Vagina (tissue), 2 donors: Measurements from ENCODE around the gene TRIM33.

ENCODE experiments used
- POLR2A ChIP-seq, 2 donors: fragments of 450-650 bp; IDR thresholded peaks; one replicate each; pipeline ENCODE4 v1.6.1; 2017; ENCODE audit warnings: antibody characterized with exemption in 2 of 2, mild to moderate bottlenecking in 2 of 2, moderate library complexity in 2 of 2
- POLR2AphosphoS5 ChIP-seq, 2 donors: sonication (generic); formaldehyde crosslinking; IDR thresholded peaks; one replicate each; pipeline ENCODE4 v1.9.0; 2017; ENCODE audit warnings: antibody characterized with exemption in 2 of 2, mild to moderate bottlenecking in 2 of 2, low read depth in 1 of 2; ENCODE audit not compliant: insufficient read depth in 1 of 2
- TF ChIP-seq, protein P1 (sequence below), 3 experiments: fragments of 450-650 bp in 2 of 3; fragments of 200-600 bp in 1 of 3; sonication (generic) in 1 of 3; IDR thresholded peaks; one replicate each; pipeline ENCODE4 v1.5.1; 2017 to 2019; ENCODE audit warnings: antibody characterized with exemption in 3 of 3, mild to moderate bottlenecking in 2 of 3, moderate library complexity in 2 of 3

DNA sequence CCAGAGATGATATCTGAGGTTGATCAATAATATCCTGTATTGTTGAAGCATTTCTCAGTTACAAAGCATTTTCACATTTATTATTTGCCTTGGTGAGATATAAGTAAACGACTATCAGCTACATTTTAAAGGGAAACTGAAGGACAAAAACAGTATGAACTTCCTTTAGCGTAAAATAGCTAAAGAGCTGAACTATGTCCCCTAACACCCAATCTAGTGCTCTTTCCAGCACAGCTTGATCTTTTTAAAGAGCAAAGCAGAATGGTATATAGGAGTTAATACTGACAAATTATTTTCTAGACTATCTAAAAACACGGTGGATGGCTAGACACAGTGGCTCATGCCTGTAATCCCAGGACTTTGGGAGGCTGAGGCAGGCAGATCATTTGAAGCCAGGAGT, 3.5 kb downstream of the TRIM33 start:
- TF ChIP-seq, protein P1, sequence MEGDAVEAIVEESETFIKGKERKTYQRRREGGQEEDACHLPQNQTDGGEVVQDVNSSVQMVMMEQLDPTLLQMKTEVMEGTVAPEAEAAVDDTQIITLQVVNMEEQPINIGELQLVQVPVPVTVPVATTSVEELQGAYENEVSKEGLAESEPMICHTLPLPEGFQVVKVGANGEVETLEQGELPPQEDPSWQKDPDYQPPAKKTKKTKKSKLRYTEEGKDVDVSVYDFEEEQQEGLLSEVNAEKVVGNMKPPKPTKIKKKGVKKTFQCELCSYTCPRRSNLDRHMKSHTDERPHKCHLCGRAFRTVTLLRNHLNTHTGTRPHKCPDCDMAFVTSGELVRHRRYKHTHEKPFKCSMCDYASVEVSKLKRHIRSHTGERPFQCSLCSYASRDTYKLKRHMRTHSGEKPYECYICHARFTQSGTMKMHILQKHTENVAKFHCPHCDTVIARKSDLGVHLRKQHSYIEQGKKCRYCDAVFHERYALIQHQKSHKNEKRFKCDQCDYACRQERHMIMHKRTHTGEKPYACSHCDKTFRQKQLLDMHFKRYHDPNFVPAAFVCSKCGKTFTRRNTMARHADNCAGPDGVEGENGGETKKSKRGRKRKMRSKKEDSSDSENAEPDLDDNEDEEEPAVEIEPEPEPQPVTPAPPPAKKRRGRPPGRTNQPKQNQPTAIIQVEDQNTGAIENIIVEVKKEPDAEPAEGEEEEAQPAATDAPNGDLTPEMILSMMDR (IDR thresholded peaks at IDR 0.05): no peak
- TF ChIP-seq POLR2A (IDR thresholded peaks at IDR 0.05): no peak
- no peak for TF ChIP-seq POLR2AphosphoS5 (IDR thresholded peaks at IDR 0.05; ENCODE audit: insufficient read depth in 1 of 2, low read depth in 1 of 2)
